HepG2 (cell line): ENCODE results near the gene ZNF454. TPM values are rescaled to one million over a fixed set of nuclear protein-coding genes. Genes with fewer than 3 reads are reported as not detected.

ENCODE experiments used
- DPF2 ChIP-seq: sonication (generic); formaldehyde crosslinking; IDR thresholded peaks from 2 replicates; pipeline ENCODE4 v1.4.0; 2020; ENCODE audit warnings: mild to moderate bottlenecking, low read depth, missing genetic modification reagents, borderline replicate concordance
- HNF1B ChIP-seq: sonication (generic); formaldehyde crosslinking; IDR thresholded peaks from 2 replicates; pipeline ENCODE4 v1.5.1; 2020; ENCODE audit warnings: mild to moderate bottlenecking, moderate library complexity, missing genetic modification reagents
- MAZ ChIP-seq, 2 experiments: sonication (generic) in 1 of 2; formaldehyde crosslinking in 1 of 2; IDR thresholded peaks; 2 replicates each; pipeline versions ENCODE4 v1.5.0 to v1.6.1; 2012 to 2020; ENCODE audit warnings: low read depth in 2 of 2, mild to moderate bottlenecking in 2 of 2, borderline replicate concordance in 1 of 2, improper control_type of control experiment in 1 of 2, low read length in 1 of 2, missing genetic modification reagents in 1 of 2, moderate library complexity in 1 of 2
- MBD4 ChIP-seq: IDR thresholded peaks from 2 replicates; pipeline ENCODE4 v1.6.1; 2012; ENCODE audit warnings: low read length, inconsistent platforms, borderline replicate concordance
- MZF1 ChIP-seq: sonication (generic); formaldehyde crosslinking; IDR thresholded peaks from 2 replicates; pipeline ENCODE4 v1.8.1; 2023; ENCODE audit warnings: mild to moderate bottlenecking, missing genetic modification reagents, borderline replicate concordance
- NFE2L2 ChIP-seq: fragments of 150-350 bp; IDR thresholded peaks from 2 replicates; pipeline ENCODE4 v1.6.1; 2014; ENCODE audit warnings: low read length
- ONECUT2 ChIP-seq: sonication (generic); formaldehyde crosslinking; IDR thresholded peaks from 2 replicates; pipeline ENCODE4 v1.4.0; 2020; ENCODE audit warnings: missing genetic modification reagents
- PAX8 ChIP-seq: sonication (generic); formaldehyde crosslinking; IDR thresholded peaks from 2 replicates; pipeline ENCODE4 v1.8.0; 2022; ENCODE audit warnings: mild to moderate bottlenecking, missing genetic modification reagents, borderline replicate concordance
- RFX3 ChIP-seq: IDR thresholded peaks from 2 replicates; pipeline ENCODE4 v1.6.1; 2016; ENCODE audit warnings: missing biosample characterization, missing genetic modification reagents
- SALL2 ChIP-seq: sonication (generic); formaldehyde crosslinking; IDR thresholded peaks from 2 replicates; pipeline ENCODE4 v1.8.1; 2023; ENCODE audit warnings: mild to moderate bottlenecking, missing genetic modification reagents, inconsistent platforms
- STAT5B ChIP-seq: sonication (generic); formaldehyde crosslinking; IDR thresholded peaks from 2 replicates; pipeline ENCODE4 v1.4.0; 2020; ENCODE audit warnings: missing genetic modification reagents
- THAP8 ChIP-seq: sonication (generic); formaldehyde crosslinking; IDR thresholded peaks from 2 replicates; pipeline ENCODE4 v1.5.1; 2020; ENCODE audit warnings: missing genetic modification reagents, mild to moderate bottlenecking, borderline replicate concordance
- ZNF136 ChIP-seq: sonication (generic); formaldehyde crosslinking; IDR thresholded peaks from 2 replicates; pipeline ENCODE4 v1.8.1; 2022; ENCODE audit warnings: low read depth, mild to moderate bottlenecking, moderate library complexity, missing genetic modification reagents
- ZNF225 ChIP-seq: sonication (generic); formaldehyde crosslinking; IDR thresholded peaks from 2 replicates; pipeline ENCODE4 v1.4.0; 2020; ENCODE audit warnings: mild to moderate bottlenecking, missing genetic modification reagents
- ZNF263 ChIP-seq: sonication (generic); formaldehyde crosslinking; IDR thresholded peaks from 2 replicates; pipeline ENCODE4 v1.4.0; 2020; ENCODE audit warnings: missing genetic modification reagents
- ZNF629 ChIP-seq: sonication (generic); formaldehyde crosslinking; conservative IDR thresholded peaks from 2 replicates; pipeline ENCODE4 v1.5.0; 2020; ENCODE audit warnings: missing genetic modification reagents
- ZNF644 ChIP-seq: IDR thresholded peaks from 2 replicates; pipeline ENCODE4 v1.6.1; 2016; ENCODE audit warnings: low read depth
- ZNF780A ChIP-seq: sonication (generic); formaldehyde crosslinking; IDR thresholded peaks from 2 replicates; pipeline ENCODE4 v1.8.0; 2022; ENCODE audit warnings: mild to moderate bottlenecking, missing genetic modification reagents, moderate library complexity
- ZNF841 ChIP-seq: sonication (generic); formaldehyde crosslinking; IDR thresholded peaks from 2 replicates; pipeline ENCODE4 v1.8.1; 2023; ENCODE audit warnings: missing genetic modification reagents, borderline replicate concordance
- polyA plus RNA-seq, 8 experiments: library from polyadenylated mRNA; depleted of rRNA in 3 of 8; stranded (reverse) in 7 of 8; unstranded in 1 of 8; fragments of >200 nt; fragmentation: Illumina TruSeq in 4 of 8; extraction: Trizol in 4 of 8; gene quantifications; 2 replicates each; pipeline versions ENCODE4 v1.2.1 to v1.2.3, GENCODE V29; 2011 to 2016; ENCODE audit warnings: low read depth in 4 of 8, missing spikeins in 1 of 8, mixed read lengths in 1 of 8; ENCODE audit not compliant: insufficient read depth in 1 of 8
- total RNA-seq, 5 experiments: library from RNA; depleted of rRNA; stranded (reverse); fragments of >200 nt; fragmentation: Illumina TruSeq; extraction: Trizol; gene quantifications; 2 replicates each; pipeline ENCODE4 v1.2.3, GENCODE V29; 2016; ENCODE audit warnings: low read depth in 1 of 5
- TF ChIP-seq, protein P1 (sequence below): IDR thresholded peaks from 2 replicates; pipeline ENCODE4 v1.6.1; 2016; ENCODE audit warnings: missing compliant biosample characterization, missing genetic modification reagents, borderline replicate concordance
- TF ChIP-seq, protein P2 (sequence below): sonication (generic); formaldehyde crosslinking; IDR thresholded peaks from 2 replicates; pipeline ENCODE4 v1.5.0; 2020; ENCODE audit warnings: mild to moderate bottlenecking, missing genetic modification reagents
- TF ChIP-seq, protein P3 (sequence below): sonication (generic); formaldehyde crosslinking; conservative IDR thresholded peaks from 2 replicates; pipeline ENCODE4 v1.4.0; 2020; ENCODE audit warnings: missing genetic modification reagents

Gene ZNF454
- total and polyA plus RNA-seq, 2 of the 13 experiments (the other 11 are each of a cell fraction or from before 2014, with no cell fraction given), result 0.16 TPM; not detected in 1

GRCh38 chr5:178895615-178896571 is 45.1 kb upstream of the ZNF454 start, which contains the start of gene ZFP2 (continued):
- TF ChIP-seq ZNF841 (CRISPR knock-in tag) (no peak), STAT5B (no peak), ZNF644 (CRISPR knock-in tag) (no peak), ZNF136 (CRISPR knock-in tag) (no peak), DPF2 (CRISPR knock-in tag) (no peak), ZNF263 (CRISPR knock-in tag) (peak; percentile 85), MZF1 (no peak), ZNF780A (CRISPR knock-in tag) (no peak), ZNF225 (CRISPR knock-in tag) (peak; percentile 30; the same call in 1 of the 2 replicates), RFX3 (CRISPR knock-in tag) (no peak), SALL2 (CRISPR knock-in tag) (peak; percentile 76; the same call in 1 of the 2 replicates), MBD4 (no peak), THAP8 (no peak), PAX8 (no peak), MAZ (IDR thresholded peaks at IDR 0.05; ENCODE audit: borderline replicate concordance, low read depth, low read length) (no peak), MAZ (CRISPR knock-in tag; IDR thresholded peaks at IDR 0.05; ENCODE audit: low read depth) (no peak), NFE2L2 (no peak), ONECUT2 (CRISPR knock-in tag) (no peak), ZNF629 (no peak), HNF1B (CRISPR knock-in tag) (no peak)
- TF ChIP-seq, protein P1, sequence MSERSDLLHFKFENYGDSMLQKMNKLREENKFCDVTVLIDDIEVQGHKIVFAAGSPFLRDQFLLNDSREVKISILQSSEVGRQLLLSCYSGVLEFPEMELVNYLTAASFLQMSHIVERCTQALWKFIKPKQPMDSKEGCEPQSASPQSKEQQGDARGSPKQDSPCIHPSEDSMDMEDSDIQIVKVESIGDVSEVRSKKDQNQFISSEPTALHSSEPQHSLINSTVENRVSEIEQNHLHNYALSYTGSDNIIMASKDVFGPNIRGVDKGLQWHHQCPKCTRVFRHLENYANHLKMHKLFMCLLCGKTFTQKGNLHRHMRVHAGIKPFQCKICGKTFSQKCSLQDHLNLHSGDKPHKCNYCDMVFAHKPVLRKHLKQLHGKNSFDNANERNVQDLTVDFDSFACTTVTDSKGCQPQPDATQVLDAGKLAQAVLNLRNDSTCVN (CRISPR knock-in tag), result no peak
- TF ChIP-seq, protein P2, sequence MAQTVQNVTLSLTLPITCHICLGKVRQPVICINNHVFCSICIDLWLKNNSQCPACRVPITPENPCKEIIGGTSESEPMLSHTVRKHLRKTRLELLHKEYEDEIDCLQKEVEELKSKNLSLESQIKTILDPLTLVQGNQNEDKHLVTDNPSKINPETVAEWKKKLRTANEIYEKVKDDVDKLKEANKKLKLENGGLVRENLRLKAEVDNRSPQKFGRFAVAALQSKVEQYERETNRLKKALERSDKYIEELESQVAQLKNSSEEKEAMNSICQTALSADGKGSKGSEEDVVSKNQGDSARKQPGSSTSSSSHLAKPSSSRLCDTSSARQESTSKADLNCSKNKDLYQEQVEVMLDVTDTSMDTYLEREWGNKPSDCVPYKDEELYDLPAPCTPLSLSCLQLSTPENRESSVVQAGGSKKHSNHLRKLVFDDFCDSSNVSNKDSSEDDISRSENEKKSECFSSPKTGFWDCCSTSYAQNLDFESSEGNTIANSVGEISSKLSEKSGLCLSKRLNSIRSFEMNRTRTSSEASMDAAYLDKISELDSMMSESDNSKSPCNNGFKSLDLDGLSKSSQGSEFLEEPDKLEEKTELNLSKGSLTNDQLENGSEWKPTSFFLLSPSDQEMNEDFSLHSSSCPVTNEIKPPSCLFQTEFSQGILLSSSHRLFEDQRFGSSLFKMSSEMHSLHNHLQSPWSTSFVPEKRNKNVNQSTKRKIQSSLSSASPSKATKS (CRISPR knock-in tag), result no peak
- TF ChIP-seq, protein P3, sequence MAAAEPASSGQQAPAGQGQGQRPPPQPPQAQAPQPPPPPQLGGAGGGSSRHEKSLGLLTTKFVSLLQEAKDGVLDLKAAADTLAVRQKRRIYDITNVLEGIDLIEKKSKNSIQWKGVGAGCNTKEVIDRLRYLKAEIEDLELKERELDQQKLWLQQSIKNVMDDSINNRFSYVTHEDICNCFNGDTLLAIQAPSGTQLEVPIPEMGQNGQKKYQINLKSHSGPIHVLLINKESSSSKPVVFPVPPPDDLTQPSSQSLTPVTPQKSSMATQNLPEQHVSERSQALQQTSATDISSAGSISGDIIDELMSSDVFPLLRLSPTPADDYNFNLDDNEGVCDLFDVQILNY (CRISPR knock-in tag), result no peak
